Spleen (tissue), 11 donors: Measurements from ENCODE around the gene CCDC93. TPM values are rescaled to one million over a fixed set of nuclear protein-coding genes. Genes with fewer than 3 reads are reported as not detected.

Experiments used
- DNase-seq: peaks from one replicate; pipeline ENCODE4 v3.0.0-alpha.2; 2020
- H3K27ac ChIP-seq, 8 donors: fragments of 200-600 bp; sonication (generic) in 7 of 8; 1 replicate in 4 of 8; 2 replicates in 4 of 8; pipeline versions ENCODE4 v1.5.0 to v1.8.0; 2016 to 2021; ENCODE audit warnings: inconsistent platforms in 4 of 8, mild to moderate bottlenecking in 4 of 8, moderate library complexity in 1 of 8
- H3K27me3 ChIP-seq, 7 donors: fragments of 200-600 bp; sonication (generic) in 6 of 7; replicated peaks in 1 of 7; 1 replicate in 4 of 7; 2 replicates in 3 of 7; pipeline versions ENCODE4 v1.5.0 to v1.8.0; 2016 to 2021; ENCODE audit warnings: inconsistent platforms in 3 of 7, mild to moderate bottlenecking in 1 of 7
- H3K36me3 ChIP-seq, 6 donors: fragments of 200-600 bp; sonication (generic) in 5 of 6; 1 replicate in 4 of 6; 2 replicates in 2 of 6; pipeline versions ENCODE4 v1.5.0 to v1.8.0; 2016 to 2021; ENCODE audit warnings: inconsistent platforms in 2 of 6
- H3K4me1 ChIP-seq, 6 donors: fragments of 200-600 bp; sonication (generic) in 5 of 6; 1 replicate in 3 of 6; 2 replicates in 3 of 6; pipeline versions ENCODE4 v1.5.0 to v1.8.0; 2016 to 2021; ENCODE audit warnings: inconsistent platforms in 3 of 6
- H3K4me3 ChIP-seq, 8 donors: fragments of 200-600 bp; sonication (generic) in 7 of 8; 1 replicate in 4 of 8; 2 replicates in 4 of 8; pipeline versions ENCODE4 v1.5.0 to v1.8.0; 2016 to 2021; ENCODE audit warnings: inconsistent platforms in 4 of 8, mild to moderate bottlenecking in 4 of 8, moderate library complexity in 2 of 8
- H3K9me3 ChIP-seq, 8 donors: fragments of 200-600 bp; sonication (generic) in 7 of 8; 1 replicate in 4 of 8; 2 replicates in 4 of 8; pipeline versions ENCODE4 v1.5.0 to v1.8.0; 2016 to 2021; ENCODE audit warnings: inconsistent platforms in 4 of 8
- CTCF ChIP-seq, 11 experiments: fragments of 200-600 bp in 7 of 11; fragments of 450-650 bp in 4 of 11; sonication (generic) in 4 of 11; IDR thresholded peaks in 8 of 11; conservative IDR thresholded peaks in 3 of 11; 1 replicate in 7 of 11; 2 replicates in 4 of 11; pipeline versions ENCODE4 v1.4.0 to v1.8.0; 2016 to 2021; ENCODE audit warnings: antibody characterized with exemption in 11 of 11, inconsistent platforms in 4 of 11, mild to moderate bottlenecking in 1 of 11
- POLR2A ChIP-seq, 3 donors: fragments of 450-650 bp; IDR thresholded peaks; one replicate each; pipeline ENCODE4 v1.5.1; 2017; ENCODE audit warnings: antibody characterized with exemption in 3 of 3, mild to moderate bottlenecking in 1 of 3
- POLR2AphosphoS5 ChIP-seq, 3 donors: sonication (generic); formaldehyde crosslinking; IDR thresholded peaks; one replicate each; pipeline ENCODE4 v1.5.1; 2017; ENCODE audit warnings: antibody characterized with exemption in 3 of 3
- WGBS, 5 donors: extraction: QIAGEN DNeasy Blood & Tissue Kit in 3 of 5; methylation state at CpG; one replicate each; pipeline versions ENCODE4 v1.1.5 to v1.1.7; 2013 to 2018; 5-methylcytosine and 5-hydroxymethylcytosine counted together
- intact Hi-C: fragments of 100-400 bp; cut with DNase I; formaldehyde crosslinking; loops from one replicate; pipeline ENCODE4 v1.15.0; 2023; ENCODE audit warnings: low total_unique reads
- polyA plus RNA-seq, 3 donors: library from polyadenylated mRNA; stranded (reverse); fragments of 200-250 nt; gene quantifications; one replicate each; pipeline ENCODE4 v1.2.1, GENCODE V29; 2013
- total RNA-seq, 7 donors: library from RNA; depleted of rRNA in 3 of 7; stranded (reverse); fragments of >200 nt in 3 of 7; fragmentation: NEBNext Ultra II Directional in 4 of 7; extraction: Animal tissue kit (Norgen Biotek cat#: 25700) in 4 of 7; gene quantifications; one replicate each; pipeline versions ENCODE4 v1.1.0 to v1.2.1, GENCODE V29; 2016 to 2021
- donor health status: healthy with polysubstance abuse.
- donor health status: DM: no; HTN: no; CAD: no; lungs with moderate emphysema.
- donor health status: DM: no; HTN: no; CAD: no.
- donor health status: Bipolar disorder and iron deficiency.
- donor health status: healthy.
- donor health status: DM: no; HTN: no; CAD: no.
- donor health status: DM: yes; HTN: yes; CAD: no.

The CCDC93 gene
- total and polyA plus RNA-seq, 10 donors: 4.3 to 80.3 (median 42.4) TPM

GRCh38 chr2:117918608-117919007, 95.3 kb downstream of the CCDC93 start:
- Histone ChIP-seq H3K27me3 (no peaks in the 10 kb centered on the region), H3K9me3 (peaks cover 0 to 7% (median under 1%) of the 10 kb centered on the region in 8 donors), H3K27ac (peak overlapping the region in 1 of 8 donors; percentile 8), H3K36me3 (peaks cover 12 to 97% (median 73%) of the 10 kb centered on the region in 6 donors), H3K4me3 (no peak overlapping the region), H3K4me1 (no peaks in the 10 kb centered on the region)
- DNase-seq: no peak
- WGBS, 5 donors: 85 to 90% (median 87%) methylated on average over 7 of the region's 7 CpGs
- intact Hi-C loops: no loop called here
- no peak for TF ChIP-seq POLR2A (IDR thresholded peaks at IDR 0.05)
- TF ChIP-seq POLR2AphosphoS5 (IDR thresholded peaks at IDR 0.05): peak in 1 of 3 donors; percentile 49
- no peak for TF ChIP-seq CTCF (IDR thresholded peaks at IDR 0.05 in 8 of 11, conservative IDR thresholded peaks at IDR 0.05 in 3 of 11)

DNA sequence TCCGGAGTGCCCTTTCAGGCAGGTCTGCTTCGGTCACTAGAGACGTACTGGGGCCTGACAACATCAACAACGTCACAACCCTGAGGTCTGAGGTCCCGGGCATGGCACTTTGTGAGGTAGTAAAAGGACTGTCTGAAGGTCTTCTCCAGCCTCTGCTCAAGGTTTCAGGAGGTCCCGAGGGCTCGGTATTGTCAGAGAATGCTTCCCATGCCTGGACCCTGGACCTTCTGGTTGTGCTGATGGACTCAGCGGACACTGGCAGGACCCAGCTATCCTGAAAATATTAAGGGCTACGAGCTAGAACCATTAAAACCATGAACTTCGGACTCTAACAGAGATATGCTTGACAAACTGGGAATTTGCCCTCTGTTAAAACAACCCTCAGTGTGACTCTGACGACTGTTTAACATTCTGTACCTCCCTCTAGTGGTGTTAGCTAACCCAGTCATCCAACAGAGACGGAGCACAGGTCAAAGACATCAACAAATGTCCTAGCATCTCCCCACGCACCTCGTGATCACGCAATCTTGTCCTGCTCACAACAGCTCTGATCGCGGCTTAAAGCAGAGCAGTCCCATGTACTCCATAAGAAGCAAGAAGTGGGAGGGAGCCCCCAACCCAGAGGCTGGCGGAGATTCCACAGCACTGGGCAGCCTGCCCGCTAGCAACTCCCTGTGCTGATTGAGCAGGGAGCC, 96.5 kb downstream of the CCDC93 start:
- H3K36me3 ChIP-seq: peaks cover 12 to 89% (median 62%) of the 10 kb centered on the region in 6 donors
- intact Hi-C loops: no loop called here
- 93 to 96% (median 95%) methylated on average over 17 to 19 of the region's 19 CpGs for WGBS, 5 donors
- no peak for DNase-seq
- peaks cover 0 to 20% (median 13%) of the 10 kb centered on the region in 8 donors for H3K9me3 ChIP-seq
- H3K4me1 ChIP-seq: no peaks in the 10 kb centered on the region
- TF ChIP-seq POLR2AphosphoS5 (IDR thresholded peaks at IDR 0.05) (no peak), CTCF (IDR thresholded peaks at IDR 0.05 in 8 of 11, conservative IDR thresholded peaks at IDR 0.05 in 3 of 11) (no peak), POLR2A (IDR thresholded peaks at IDR 0.05) (no peak)
- no peak overlapping the region for H3K4me3 ChIP-seq
- H3K27ac ChIP-seq: no peak overlapping the region
- H3K27me3 ChIP-seq: no peaks in the 10 kb centered on the region

- intact Hi-C loops: no loop called here
- H3K9me3 ChIP-seq: peaks cover 0 to 45% (median 25%) of the 10 kb centered on the region in 8 donors
- H3K4me3 ChIP-seq: no peak overlapping the region
- no peaks in the 10 kb centered on the region for H3K36me3 ChIP-seq
- TF ChIP-seq CTCF (IDR thresholded peaks at IDR 0.05 in 8 of 11, conservative IDR thresholded peaks at IDR 0.05 in 3 of 11): no peak
- no peaks in the 10 kb centered on the region for H3K4me1 ChIP-seq
- no peak overlapping the region for H3K27ac ChIP-seq
- DNase-seq: no peak
- 89 to 93% (median 92%) methylated on average over 7 of the region's 7 CpGs for WGBS, 5 donors
- H3K27me3 ChIP-seq: no peaks in the 10 kb centered on the region
Observed at GRCh38 chr2:117902933-117903332, 110.9 kb downstream of the CCDC93 start.

DNA sequence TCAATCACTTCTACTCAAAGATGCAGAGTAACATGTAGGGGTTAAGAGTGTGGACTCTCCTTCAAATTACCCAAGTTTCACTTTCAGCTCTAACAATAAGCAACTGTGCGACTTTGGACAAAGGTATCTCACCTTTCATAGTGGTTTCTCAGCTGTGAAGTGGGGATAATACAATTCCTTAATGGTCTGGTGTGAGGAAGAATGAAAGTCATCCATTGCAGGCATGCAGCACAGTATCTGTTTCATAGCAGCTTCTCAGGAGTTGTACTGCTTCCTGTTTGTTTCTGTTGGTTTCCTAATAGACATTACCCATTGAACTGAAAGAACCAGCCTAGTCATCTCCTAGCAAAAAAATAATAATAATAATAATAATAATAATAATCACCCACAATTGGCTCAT, 125.0 kb downstream of the CCDC93 start:
- Histone ChIP-seq H3K4me3 (no peak overlapping the region), H3K9me3 (peaks cover 0 to 10% (median 8%) of the 10 kb centered on the region in 8 donors), H3K27ac (no peak overlapping the region), H3K4me1 (no peaks in the 10 kb centered on the region), H3K27me3 (no peaks in the 10 kb centered on the region), H3K36me3 (no peaks in the 10 kb centered on the region)
- TF ChIP-seq POLR2AphosphoS5 (IDR thresholded peaks at IDR 0.05): no peak
- TF ChIP-seq CTCF (IDR thresholded peaks at IDR 0.05 in 8 of 11, conservative IDR thresholded peaks at IDR 0.05 in 3 of 11): no peak
- no peak for TF ChIP-seq POLR2A (IDR thresholded peaks at IDR 0.05)
- intact Hi-C loops: no loop called here
- WGBS, 5 donors: 67 to 81% (median 71%) methylated on average over 1 of the region's 1 CpG
- DNase-seq: no peak
